HG03469 (cell line): ENCODE results near the gene NLRC3.

Experiments
- ATAC-seq: cut with Tn5 transposase; IDR thresholded peaks from one replicate; pipeline ENCODE4 v1.9.1; 2021; ENCODE audit warnings: mild to moderate bottlenecking, moderate library complexity, moderate number of reproducible peaks; ENCODE audit not compliant: unreplicated experiment

Gene NLRC3

GRCh38 chr16:3581392-3581791 lies 4.2 kb upstream of the NLRC3 start:
- ATAC-seq = no peak

GRCh38 chr16:3580686-3581085 lies 3.5 kb upstream of the NLRC3 start:
- ATAC-seq = no peak

- ATAC-seq = no peak
Measured at GRCh38 chr16:3580251-3580651, 3.0 kb upstream of the NLRC3 start.

GRCh38 chr16:3579776-3580175 lies 2.6 kb upstream of the NLRC3 start:
- no peak for ATAC-seq

GRCh38 chr16:3578610-3579551 lies 1.7 kb upstream of the NLRC3 start:
- ATAC-seq = no peak

GRCh38 chr16:3578121-3578520 lies 918 bp upstream of the NLRC3 start:
- ATAC-seq = no peak

- ATAC-seq = no peak
Measured at GRCh38 chr16:3576211-3576610, 992 bp downstream of the NLRC3 start.

GRCh38 chr16:3575491-3575890 lies 1.7 kb downstream of the NLRC3 start:
- no peak for ATAC-seq

GRCh38 chr16:3574195-3574594 lies 3.0 kb downstream of the NLRC3 start:
- no peak for ATAC-seq

GRCh38 chr16:3573146-3573815 lies 3.9 kb downstream of the NLRC3 start:
- ATAC-seq = no peak

GRCh38 chr16:3570420-3571062 lies 6.7 kb downstream of the NLRC3 start:
- no peak for ATAC-seq

GRCh38 chr16:3569851-3570250 lies 7.4 kb downstream of the NLRC3 start:
- ATAC-seq = no peak

- ATAC-seq = no peak
Measured at GRCh38 chr16:3566990-3567389, 10.2 kb downstream of the NLRC3 start.

- ATAC-seq = no peak
Measured at GRCh38 chr16:3564889-3565141, 12.4 kb downstream of the NLRC3 start.

- no peak for ATAC-seq
Measured at GRCh38 chr16:3564130-3564888, 12.9 kb downstream of the NLRC3 start.

- ATAC-seq = no peak
Measured at GRCh38 chr16:3562914-3563480, 14.2 kb downstream of the NLRC3 start.

- no peak for ATAC-seq
Measured at GRCh38 chr16:3561626-3562025, 15.6 kb downstream of the NLRC3 start.

- ATAC-seq = no peak
Measured at GRCh38 chr16:3554351-3554928, 22.8 kb downstream of the NLRC3 start.

GRCh38 chr16:3553138-3553923 lies 23.9 kb downstream of the NLRC3 start:
- ATAC-seq = no peak
